Measurements from ENCODE around the gene ASPHD2.

ASPHD2 gene

DNA sequence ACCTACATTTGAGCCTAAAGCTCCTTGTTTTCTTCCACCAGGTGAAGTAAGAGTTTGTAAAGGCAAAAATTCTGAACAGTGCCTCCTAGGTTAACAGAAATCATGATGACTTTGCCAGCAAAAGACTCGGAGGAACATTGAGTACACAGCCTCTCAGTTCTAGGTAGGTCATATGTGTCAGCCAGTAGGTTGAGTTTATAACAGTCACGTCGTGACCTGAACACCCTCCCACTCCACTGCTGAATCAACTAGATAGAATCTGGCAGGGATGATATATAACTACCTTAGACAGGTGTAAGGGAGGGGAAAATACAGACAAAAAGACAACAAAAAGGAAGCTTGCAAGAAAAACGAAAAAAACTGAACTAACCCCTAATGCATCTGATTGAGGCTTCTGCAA is 12.8 kb upstream of the ASPHD2 start:
- ATAC-seq, result no peak
- no peak for TF ChIP-seq PPARA (CRISPR knock-in tag; IDR thresholded peaks at IDR 0.05; ENCODE audit: borderline replicate concordance)
- no peak for TF ChIP-seq TCF4 (CRISPR knock-in tag; IDR thresholded peaks at IDR 0.05; ENCODE audit: borderline replicate concordance)
- TF ChIP-seq ZFP30 (CRISPR knock-in tag; IDR thresholded peaks at IDR 0.05), result no peak
- no peak for TF ChIP-seq OSR1 (CRISPR knock-in tag; IDR thresholded peaks at IDR 0.05)
- no peak for TF ChIP-seq GLIS3 (CRISPR knock-in tag; IDR thresholded peaks at IDR 0.05)
- no peak for TF ChIP-seq ESRRG (CRISPR knock-in tag; IDR thresholded peaks at IDR 0.05)
- TF ChIP-seq ZNF70 (CRISPR knock-in tag; IDR thresholded peaks at IDR 0.05), result no peak
- TF ChIP-seq TOX (CRISPR knock-in tag; IDR thresholded peaks at IDR 0.05; ENCODE audit: borderline replicate concordance), result no peak
- no peak for TF ChIP-seq SNAI2 (CRISPR knock-in tag; IDR thresholded peaks at IDR 0.05)
- no peak for TF ChIP-seq BACH2 (CRISPR knock-in tag; IDR thresholded peaks at IDR 0.05; ENCODE audit: borderline replicate concordance)
- no peak for TF ChIP-seq ARNTL (CRISPR knock-in tag; IDR thresholded peaks at IDR 0.05; ENCODE audit: borderline replicate concordance, low read depth)
- TF ChIP-seq ZNF565 (CRISPR knock-in tag; conservative IDR thresholded peaks at IDR 0.05; ENCODE audit: low read depth), result no peak
- no peak for TF ChIP-seq RARB (CRISPR knock-in tag; IDR thresholded peaks at IDR 0.05)
- TF ChIP-seq ZNF8 (CRISPR knock-in tag; IDR thresholded peaks at IDR 0.05), result no peak
- TF ChIP-seq, protein P1, sequence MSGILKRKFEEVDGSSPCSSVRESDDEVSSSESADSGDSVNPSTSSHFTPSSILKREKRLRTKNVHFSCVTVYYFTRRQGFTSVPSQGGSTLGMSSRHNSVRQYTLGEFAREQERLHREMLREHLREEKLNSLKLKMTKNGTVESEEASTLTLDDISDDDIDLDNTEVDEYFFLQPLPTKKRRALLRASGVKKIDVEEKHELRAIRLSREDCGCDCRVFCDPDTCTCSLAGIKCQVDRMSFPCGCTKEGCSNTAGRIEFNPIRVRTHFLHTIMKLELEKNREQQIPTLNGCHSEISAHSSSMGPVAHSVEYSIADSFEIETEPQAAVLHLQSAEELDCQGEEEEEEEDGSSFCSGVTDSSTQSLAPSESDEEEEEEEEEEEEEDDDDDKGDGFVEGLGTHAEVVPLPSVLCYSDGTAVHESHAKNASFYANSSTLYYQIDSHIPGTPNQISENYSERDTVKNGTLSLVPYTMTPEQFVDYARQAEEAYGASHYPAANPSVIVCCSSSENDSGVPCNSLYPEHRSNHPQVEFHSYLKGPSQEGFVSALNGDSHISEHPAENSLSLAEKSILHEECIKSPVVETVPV (CRISPR knock-in tag; IDR thresholded peaks at IDR 0.05), result no peak
- TF ChIP-seq, protein P2, sequence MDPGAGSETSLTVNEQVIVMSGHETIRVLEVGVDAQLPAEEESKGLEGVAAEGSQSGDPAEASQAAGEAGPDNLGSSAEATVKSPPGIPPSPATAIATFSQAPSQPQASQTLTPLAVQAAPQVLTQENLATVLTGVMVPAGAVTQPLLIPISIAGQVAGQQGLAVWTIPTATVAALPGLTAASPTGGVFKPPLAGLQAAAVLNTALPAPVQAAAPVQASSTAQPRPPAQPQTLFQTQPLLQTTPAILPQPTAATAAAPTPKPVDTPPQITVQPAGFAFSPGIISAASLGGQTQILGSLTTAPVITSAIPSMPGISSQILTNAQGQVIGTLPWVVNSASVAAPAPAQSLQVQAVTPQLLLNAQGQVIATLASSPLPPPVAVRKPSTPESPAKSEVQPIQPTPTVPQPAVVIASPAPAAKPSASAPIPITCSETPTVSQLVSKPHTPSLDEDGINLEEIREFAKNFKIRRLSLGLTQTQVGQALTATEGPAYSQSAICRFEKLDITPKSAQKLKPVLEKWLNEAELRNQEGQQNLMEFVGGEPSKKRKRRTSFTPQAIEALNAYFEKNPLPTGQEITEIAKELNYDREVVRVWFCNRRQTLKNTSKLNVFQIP (CRISPR knock-in tag; IDR thresholded peaks at IDR 0.05; ENCODE audit: borderline replicate concordance, low read depth), result no peak
- no peak for TF ChIP-seq ZFP3 (CRISPR knock-in tag; IDR thresholded peaks at IDR 0.05)
- no peak for TF ChIP-seq ZC3H10 (CRISPR knock-in tag; IDR thresholded peaks at IDR 0.05)
- no peak for TF ChIP-seq ISL1 (CRISPR knock-in tag; IDR thresholded peaks at IDR 0.05)

DNA sequence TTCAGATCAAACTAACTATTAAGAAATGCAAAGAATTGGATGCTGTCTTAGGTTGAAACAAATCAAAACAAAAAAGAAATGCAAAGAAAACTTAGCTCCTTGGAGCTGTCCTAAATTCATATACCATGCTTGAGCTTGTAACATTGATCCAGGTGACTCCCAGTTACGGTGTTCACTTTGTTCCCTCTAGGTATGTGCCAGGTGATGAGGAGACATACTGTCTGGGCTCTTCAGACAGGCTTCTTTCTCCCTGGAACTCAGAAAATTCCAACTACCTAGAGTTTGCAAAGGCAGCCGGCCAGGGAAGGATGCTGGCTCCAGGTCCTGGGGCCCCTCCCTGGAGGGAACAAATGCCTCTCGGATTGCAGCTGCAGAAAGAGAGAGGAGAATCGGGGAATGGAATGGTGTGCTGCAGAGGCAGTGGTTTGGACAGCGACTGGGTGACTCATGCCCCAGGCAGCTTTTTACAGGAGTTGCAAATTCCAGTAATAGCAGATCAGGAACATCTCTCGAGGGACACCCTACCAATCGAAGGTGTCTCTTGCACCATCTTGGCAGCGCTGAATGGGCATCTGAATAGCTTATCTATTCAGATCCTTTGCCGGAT is 12.3 kb upstream of the ASPHD2 start:
- peak; percentile 97 for ATAC-seq

DNA sequence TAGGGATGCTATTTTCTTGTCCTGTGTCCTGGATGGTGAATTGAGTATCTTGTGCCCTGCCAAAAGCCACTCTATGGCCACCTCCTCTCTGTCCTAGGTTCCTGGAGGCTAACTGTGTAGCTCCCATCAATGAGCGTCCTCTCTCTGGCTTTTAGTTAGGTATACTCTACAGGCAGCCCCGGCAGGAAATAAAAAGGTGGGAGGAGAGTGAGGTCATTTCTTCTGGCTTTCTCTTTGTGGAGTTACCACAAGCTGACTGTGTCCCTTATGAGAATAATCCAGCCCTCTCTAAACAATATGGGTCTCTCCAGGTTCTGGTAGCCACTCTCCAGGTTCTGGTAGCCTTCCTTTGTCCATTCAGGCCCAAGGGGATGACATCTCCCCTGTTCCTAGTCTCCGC is 11.7 kb upstream of the ASPHD2 start:
- TF ChIP-seq, protein P3, sequence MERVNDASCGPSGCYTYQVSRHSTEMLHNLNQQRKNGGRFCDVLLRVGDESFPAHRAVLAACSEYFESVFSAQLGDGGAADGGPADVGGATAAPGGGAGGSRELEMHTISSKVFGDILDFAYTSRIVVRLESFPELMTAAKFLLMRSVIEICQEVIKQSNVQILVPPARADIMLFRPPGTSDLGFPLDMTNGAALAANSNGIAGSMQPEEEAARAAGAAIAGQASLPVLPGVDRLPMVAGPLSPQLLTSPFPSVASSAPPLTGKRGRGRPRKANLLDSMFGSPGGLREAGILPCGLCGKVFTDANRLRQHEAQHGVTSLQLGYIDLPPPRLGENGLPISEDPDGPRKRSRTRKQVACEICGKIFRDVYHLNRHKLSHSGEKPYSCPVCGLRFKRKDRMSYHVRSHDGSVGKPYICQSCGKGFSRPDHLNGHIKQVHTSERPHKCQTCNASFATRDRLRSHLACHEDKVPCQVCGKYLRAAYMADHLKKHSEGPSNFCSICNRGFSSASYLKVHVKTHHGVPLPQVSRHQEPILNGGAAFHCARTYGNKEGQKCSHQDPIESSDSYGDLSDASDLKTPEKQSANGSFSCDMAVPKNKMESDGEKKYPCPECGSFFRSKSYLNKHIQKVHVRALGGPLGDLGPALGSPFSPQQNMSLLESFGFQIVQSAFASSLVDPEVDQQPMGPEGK (CRISPR knock-in tag; IDR thresholded peaks at IDR 0.05; ENCODE audit: borderline replicate concordance), result no peak
- TF ChIP-seq, protein P1 (CRISPR knock-in tag; IDR thresholded peaks at IDR 0.05), result no peak

More for the DNA sequence above, 12.3 kb upstream of the ASPHD2 start:
- TF ChIP-seq ZNF8 (CRISPR knock-in tag; IDR thresholded peaks at IDR 0.05) (no peak), ZFP30 (CRISPR knock-in tag; IDR thresholded peaks at IDR 0.05) (no peak), ZC3H10 (CRISPR knock-in tag; IDR thresholded peaks at IDR 0.05) (no peak), SNAI2 (CRISPR knock-in tag; IDR thresholded peaks at IDR 0.05) (no peak), OSR1 (CRISPR knock-in tag; IDR thresholded peaks at IDR 0.05) (no peak), ZNF70 (CRISPR knock-in tag; IDR thresholded peaks at IDR 0.05) (no peak), TOX (CRISPR knock-in tag; IDR thresholded peaks at IDR 0.05; ENCODE audit: borderline replicate concordance) (no peak)
- TF ChIP-seq, protein P1 (CRISPR knock-in tag; IDR thresholded peaks at IDR 0.05), result no peak

DNA sequence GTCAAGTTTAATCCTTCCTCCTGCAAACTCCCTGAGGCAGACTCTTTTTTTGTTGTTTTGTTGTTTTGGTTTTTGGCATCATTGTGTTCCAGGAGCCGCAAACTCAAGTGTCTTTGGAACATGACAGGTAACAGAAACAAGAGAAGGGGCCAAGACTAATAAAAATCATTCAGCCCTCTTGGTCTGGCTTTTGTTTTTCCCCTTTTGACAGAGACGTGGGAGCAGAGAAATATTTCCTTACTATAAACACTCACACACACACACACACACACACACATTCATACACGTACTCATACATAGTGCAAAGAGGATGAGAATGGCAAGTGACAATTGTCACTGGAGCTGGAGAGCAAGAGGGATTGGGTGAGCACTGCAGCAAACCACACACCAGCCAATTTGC is 10.4 kb upstream of the ASPHD2 start:
- no peak for ATAC-seq
- TF ChIP-seq, protein P1 (CRISPR knock-in tag; IDR thresholded peaks at IDR 0.05), result no peak
- TF ChIP-seq ZC3H10 (CRISPR knock-in tag; IDR thresholded peaks at IDR 0.05) (no peak), BACH2 (CRISPR knock-in tag; IDR thresholded peaks at IDR 0.05; ENCODE audit: borderline replicate concordance) (no peak), ISL1 (CRISPR knock-in tag; IDR thresholded peaks at IDR 0.05) (no peak), ESRRG (CRISPR knock-in tag; IDR thresholded peaks at IDR 0.05) (no peak), OSR1 (CRISPR knock-in tag; IDR thresholded peaks at IDR 0.05) (no peak), GLIS3 (CRISPR knock-in tag; IDR thresholded peaks at IDR 0.05) (no peak), TCF4 (CRISPR knock-in tag; IDR thresholded peaks at IDR 0.05; ENCODE audit: borderline replicate concordance) (no peak), ZFP3 (CRISPR knock-in tag; IDR thresholded peaks at IDR 0.05) (no peak), ZFP30 (CRISPR knock-in tag; IDR thresholded peaks at IDR 0.05) (no peak), ZNF70 (CRISPR knock-in tag; IDR thresholded peaks at IDR 0.05) (no peak)
- TF ChIP-seq, protein P3 (CRISPR knock-in tag; IDR thresholded peaks at IDR 0.05; ENCODE audit: borderline replicate concordance), result no peak

More for the DNA sequence above, 11.7 kb upstream of the ASPHD2 start:
- ATAC-seq, result peak; percentile 28
